GM18519 (cell line): Measurements from ENCODE around the gene TGM6.
"Not testable (repeated sequence)": the region's sequence is repeated elsewhere in the genome, so short reads cannot be mapped to it uniquely, and the experiment has no call there.

Experiments used
- ATAC-seq: cut with Tn5 transposase; IDR thresholded peaks from one replicate; pipeline ENCODE4 v1.9.1; 2021; ENCODE audit warnings: mild to moderate bottlenecking, moderate library complexity; ENCODE audit not compliant: unreplicated experiment, low FRiP score

TGM6 gene

DNA sequence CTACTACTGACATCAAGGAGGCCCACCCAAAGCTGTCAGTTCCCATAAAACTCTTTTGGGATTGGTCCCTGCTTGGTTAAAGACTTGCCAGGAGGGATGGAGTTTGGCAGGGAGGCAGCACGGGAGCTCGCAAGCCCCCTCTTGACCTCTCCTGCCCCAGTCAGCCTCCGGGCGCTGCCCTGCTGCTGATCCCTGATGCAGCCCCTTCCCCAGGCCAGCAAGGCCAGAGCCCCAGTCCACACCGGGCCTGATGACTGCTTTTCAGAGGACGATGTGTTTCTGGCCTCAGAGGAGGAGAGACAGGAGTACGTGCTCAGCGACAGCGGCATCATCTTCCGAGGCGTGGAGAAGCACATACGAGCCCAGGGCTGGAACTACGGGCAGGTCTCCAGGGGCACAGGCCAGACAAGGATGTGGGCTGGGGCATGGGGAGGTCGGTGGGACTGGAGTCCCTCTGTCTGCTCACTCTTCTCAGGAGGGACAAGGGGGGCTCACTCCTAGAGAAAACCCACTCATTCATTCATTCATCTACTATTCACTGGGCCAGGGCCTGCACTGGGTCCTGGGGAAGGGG, 15.6 kb downstream of the TGM6 start:
- ATAC-seq = no peak

DNA sequence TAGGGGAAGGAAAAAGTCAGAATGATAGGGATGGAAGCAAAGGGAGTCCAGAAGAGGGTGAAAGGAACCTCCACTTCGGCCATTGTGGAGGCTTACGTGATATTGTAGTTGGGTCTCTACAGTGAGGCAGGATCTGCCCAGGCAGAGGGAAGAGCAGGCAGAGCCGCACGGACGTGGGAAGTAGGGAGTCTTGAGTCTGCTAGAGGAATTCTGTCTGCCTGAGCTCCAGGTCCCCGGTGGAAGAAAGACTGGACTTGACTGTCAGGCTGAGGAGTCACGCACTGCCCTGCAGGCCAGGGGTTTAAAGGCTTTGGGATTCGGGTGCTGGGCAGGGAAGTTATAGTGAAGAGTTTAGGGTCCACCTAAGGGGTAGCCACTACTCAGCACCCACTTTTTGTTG, 16.4 kb downstream of the TGM6 start:
- ATAC-seq = no peak

DNA sequence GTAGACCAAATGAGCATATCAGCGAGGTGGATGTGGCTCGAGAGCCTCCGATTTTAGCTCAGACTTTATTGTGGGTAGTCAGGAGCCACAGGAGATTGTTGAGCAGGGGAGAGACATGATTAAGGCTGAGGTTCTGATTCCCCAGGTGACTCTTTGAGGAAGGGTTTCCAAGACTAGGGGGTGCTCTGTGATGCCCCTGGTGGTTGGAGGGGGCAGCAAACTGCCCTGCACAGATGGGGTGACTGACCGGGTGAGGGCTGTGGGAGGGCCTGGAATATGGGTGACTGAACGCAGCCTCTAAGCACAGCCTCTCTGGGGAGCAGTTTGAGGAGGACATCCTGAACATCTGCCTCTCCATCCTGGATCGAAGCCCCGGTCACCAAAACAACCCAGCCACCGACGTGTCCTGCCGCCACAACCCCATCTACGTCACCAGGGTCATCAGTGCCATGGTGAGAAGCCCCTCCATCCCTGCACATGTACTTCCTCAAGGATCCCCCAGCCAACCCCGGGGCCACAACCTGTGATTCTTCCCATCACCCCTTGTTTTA, 17.0 kb downstream of the TGM6 start:
- ATAC-seq = no peak

DNA sequence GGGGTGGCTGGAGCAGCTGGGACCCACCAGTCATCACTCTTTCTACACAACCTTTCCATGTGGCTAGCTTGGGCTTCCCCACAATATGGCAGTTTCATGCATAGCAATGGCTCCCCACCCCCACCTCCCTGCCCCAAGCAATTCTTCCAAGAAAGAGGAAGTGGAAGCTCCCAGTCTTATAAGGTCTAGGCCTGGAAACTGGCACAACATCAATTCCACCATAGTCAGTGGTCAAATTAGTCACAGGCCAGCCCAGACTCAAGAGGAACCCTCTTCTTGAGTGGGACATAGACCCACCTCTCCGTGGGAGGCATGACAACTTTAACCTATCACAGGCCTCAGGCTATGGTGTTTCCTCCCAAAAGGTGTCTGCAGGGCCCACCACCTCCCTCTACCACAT, 17.7 kb downstream of the TGM6 start:
- no peak for ATAC-seq

DNA sequence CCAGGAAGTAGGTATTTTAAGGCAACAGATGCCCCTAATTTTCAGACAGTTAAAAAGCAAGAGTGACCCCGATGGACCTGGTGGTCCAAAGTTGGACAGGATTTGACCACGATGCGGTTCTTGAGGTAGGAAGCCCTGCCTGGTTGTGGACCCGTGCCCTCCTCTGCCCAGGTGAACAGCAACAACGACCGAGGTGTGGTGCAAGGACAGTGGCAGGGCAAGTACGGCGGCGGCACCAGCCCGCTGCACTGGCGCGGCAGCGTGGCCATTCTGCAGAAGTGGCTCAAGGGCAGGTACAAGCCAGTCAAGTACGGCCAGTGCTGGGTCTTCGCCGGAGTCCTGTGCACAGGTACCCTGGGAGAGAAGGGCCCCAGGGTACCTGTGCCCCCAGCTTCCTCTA, 18.7 kb downstream of the TGM6 start:
- no peak for ATAC-seq

DNA sequence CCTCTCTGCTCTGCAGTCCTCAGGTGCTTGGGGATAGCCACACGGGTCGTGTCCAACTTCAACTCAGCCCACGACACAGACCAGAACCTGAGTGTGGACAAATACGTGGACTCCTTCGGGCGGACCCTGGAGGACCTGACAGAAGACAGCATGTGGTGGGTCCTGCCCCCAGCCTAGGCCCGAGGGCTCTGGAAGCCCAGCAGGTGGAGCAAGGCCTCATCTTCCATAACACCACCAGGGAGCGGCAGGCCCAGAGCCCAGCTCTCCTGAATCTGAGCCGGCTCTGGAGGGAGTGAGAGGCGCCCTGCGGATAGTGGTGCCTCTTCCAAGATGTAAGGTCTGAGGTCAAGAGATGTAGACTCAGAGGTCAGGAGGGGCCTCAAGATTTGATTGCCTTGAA, 19.6 kb downstream of the TGM6 start:
- ATAC-seq = no peak

DNA sequence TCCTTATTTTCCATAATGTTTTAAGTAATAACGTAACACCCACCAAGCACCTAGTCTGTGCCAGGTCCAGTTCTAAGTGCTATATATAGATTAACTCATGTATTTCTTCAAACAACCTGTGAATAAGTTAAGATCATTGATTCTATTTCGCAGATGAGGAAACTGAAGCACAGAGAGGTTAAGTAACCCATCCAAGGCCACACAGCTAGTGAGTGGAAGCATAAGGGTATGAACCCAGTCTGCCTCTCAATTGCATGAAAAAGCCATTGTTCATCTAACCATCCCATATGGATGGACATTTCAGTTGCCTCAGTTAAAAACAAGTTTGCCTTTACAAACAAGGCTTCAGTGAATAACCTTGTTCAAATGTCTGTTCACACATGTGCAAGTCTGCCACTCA, 20.8 kb downstream of the TGM6 start:
- no peak for ATAC-seq

DNA sequence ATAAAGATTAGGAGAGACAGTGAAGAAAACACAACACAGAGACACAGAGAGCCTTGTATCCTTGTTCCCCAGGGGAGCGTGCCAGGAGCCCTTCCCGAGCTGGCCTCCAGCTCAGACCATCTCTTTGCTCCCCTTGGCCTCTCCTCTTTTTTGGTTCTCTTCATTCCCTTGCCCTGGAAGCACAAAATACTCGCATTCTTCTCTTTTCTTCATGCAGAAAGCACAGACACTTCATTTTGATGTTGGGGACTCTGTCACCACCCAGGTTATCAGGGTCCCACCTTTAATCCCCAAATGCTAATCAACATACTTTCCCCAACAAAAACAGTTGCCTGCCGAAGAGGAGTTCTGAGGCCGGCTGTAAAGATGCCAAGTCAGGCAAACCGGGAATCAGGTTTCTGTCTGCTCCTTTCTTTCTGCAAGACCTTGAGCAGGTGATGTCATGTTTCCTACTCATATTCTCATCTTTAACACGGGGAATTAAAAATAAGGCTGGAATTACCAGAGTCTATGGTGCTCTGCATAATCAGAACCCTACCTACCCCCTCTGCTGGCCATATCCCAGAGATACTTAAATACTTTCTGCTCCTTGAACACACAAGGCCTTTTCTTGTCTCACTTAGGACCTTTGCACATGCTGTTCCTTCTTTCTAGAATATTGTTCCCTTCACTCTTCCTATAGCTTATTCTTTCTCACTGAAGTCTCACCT, 21.7 kb downstream of the TGM6 start:
- no peak for ATAC-seq

DNA sequence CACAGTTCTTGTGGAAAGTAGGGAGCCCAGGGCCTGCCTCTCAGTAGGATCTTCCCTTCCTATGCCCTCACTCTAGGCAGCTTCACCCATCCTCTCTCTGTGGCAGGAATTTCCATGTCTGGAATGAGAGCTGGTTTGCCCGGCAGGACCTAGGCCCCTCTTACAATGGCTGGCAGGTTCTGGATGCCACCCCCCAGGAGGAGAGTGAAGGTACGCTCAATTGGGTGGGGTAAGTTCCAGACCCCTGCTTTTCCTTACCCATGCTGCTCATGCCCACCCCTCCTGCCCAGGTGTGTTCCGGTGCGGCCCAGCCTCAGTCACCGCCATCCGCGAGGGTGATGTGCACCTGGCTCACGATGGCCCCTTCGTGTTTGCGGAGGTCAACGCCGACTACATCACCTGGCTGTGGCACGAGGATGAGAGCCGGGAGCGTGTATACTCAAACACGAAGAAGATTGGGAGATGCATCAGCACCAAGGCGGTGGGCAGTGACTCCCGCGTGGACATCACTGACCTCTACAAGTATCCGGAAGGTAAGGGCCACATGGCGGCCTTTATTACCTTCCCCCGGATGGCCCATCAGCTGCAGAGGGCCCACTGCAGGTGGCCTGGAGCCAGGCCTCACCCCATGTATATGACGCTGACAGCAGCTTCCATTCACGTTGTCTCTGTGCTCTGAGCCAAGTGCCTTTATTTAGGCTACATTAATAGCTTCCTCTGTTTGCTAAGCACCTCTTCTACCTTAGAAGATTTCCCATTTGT, 22.8 kb downstream of the TGM6 start:
- ATAC-seq = no peak

DNA sequence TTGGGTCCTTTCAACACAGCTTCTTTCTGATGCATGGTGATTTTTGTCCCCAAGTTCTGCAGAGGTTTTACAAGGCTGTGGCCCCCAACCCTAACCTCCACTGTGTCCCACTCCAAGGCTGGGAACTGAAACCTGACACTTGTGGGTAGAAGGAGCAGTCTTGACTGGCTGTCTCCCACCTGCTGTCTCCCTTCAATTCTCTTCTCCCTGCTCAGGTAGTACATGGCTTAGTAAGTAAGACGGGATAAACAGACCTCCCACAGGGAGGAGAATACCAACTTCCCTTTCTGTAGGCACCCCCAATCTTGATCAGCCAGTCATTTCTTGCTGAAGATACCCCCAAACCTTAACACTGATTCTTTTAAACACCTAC, 25.0 kb downstream of the TGM6 start:
- no peak for ATAC-seq

DNA sequence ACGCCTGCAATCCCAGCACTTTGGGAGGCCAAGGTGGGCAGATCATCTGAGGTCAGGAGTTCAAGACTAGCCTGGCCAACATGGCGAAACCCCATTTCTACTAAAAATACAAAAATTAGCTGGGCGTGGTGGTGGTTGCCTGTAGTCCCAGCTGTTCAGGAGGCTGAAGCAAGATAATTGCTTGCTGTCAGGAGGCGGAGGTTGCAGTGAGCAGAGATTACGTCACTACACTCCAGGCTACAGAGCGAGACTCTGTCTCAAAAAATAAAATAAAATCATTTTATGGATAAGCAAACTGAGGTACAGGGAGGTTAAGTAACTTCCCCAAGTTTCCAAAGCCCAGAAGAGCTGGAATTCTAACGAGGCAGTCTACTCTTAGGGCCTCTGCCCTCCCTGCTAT, 26.7 kb downstream of the TGM6 start:
- not testable (repeated sequence) for ATAC-seq

DNA sequence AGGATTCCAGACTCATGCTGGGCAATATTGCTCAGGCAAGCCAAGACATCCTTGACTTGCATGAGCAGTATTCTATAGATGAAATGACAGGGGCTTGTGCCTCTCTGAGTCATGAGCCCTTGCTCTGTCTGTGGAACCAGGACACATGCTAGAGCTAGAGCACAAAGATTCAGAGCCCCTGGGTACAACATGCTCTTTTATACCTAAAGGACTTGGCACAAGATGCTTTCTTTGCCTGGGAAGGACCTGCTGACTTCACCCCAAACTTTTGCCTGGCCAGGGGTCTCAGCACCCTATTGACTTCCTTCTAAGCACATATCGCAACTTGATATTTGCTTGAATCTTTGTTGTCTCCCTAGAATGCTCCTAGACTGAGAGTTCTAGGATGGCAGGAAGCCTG, 27.4 kb downstream of the TGM6 start:
- ATAC-seq = no peak

DNA sequence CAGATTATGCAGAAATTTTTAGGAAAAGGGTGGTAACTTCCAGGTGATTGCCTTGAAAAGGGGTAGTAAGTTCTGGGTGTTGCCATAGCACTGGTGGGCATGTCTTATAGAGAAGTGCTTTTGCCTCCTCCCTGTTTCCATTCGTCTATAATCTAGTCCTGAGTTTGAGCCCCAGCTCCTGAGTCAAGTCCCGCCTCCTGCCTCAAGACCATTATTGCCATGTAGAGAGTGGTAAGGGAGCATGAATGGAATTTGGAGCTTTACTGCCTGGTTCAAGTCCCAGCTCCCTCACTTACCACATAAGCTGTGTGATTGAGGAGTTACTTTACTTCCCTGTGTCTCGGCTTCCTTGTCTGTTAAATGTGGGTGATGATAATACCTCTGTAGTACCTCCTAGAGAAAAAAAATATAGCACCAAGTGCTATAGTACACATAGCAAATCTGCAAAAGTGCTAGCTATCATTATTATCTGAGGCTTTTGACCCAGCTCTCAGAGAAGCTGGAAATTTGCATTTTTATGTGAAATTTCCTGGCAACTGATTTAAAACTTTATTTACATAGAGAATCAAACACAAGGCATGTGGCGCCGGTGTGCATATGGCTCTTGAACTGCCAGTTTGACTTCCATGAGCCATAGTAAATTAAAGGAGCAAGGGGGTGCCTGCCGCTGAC, 36.0 kb downstream of the TGM6 start:
- ATAC-seq = no peak

DNA sequence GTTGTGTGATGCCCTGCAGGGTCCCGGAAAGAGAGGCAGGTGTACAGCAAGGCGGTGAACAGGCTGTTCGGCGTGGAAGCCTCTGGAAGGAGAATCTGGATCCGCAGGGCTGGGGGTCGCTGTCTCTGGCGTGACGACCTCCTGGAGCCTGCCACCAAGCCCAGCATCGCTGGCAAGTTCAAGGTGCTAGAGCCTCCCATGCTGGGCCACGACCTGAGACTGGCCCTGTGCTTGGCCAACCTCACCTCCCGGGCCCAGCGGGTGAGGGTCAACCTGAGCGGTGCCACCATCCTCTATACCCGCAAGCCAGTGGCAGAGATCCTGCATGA, 36.5 kb downstream of the TGM6 start:
- ATAC-seq = no peak

DNA sequence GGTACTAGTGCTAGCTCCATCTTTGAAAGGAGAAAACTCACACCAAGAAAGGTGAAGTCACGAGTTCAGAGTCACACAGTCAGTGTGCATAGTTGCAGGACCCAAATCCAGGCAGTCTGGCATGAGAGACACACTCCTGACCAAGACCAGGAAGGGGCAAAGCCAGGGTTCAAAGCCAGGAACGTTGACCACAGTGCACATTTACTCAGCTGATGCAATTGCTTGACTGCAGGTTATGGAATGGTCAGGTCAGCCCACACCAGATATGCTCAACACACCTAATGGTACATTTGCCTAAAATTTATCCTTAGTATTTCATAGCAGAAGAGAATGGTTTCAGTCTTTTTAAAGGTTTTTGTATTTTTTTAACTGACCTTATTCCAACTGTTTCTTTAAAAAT, 37.7 kb downstream of the TGM6 start:
- ATAC-seq = no peak

DNA sequence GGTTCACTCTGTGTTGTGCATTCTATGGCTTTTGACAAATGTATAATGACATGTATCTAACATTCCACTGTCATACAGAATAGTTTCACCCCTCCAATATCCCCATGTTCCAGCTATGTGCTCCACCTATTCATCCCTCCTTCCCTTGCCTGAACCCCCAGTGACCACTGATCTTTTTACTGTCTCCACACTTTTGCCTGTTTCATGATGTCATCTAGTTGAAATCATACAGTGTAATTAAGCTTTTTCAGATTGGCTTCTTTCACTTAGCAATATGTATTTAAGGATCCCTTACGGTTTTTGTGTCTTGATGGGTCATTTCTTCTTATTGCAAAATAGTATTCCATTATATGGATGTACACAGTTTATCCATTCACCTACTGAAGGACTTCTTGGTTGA, 39.8 kb downstream of the TGM6 start:
- ATAC-seq = no peak

DNA sequence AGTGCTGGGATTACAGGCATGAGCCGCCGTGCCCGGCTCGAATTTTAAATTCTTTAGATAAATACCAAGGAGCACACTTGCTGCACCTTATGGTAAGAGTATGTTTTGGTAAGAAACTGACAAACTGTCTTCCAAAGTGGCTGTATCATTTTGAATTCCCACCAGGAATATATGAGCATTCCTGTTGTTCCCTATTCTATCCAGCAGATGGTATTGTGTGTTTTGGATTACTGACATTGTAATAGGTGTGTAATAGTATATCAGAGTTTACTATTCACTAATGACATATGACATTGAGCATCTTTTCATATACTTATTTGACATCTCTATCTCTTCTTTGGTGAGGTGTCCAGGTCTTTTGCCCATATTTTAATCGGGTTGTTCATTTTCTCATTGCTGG, 40.5 kb downstream of the TGM6 start:
- ATAC-seq = no peak

DNA sequence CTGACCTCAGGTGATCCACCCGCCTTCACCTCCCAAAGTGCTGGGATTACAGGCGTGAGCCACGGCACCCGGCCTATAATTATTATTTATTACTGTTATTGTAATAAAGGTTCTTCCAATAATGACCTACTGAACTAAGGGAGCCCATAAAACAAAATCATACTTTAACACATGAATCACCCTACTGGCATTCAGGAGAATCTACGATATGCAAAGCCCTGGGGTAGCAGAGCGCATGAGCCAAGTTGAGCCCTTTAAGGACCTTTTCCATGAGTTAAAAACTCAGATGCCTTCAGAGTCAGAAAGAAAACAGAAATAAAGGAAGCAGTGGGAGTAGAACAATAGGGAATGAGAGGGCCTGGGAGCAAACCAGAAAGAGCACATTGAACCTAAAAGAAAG, 48.4 kb downstream of the TGM6 start:
- ATAC-seq = no peak

DNA sequence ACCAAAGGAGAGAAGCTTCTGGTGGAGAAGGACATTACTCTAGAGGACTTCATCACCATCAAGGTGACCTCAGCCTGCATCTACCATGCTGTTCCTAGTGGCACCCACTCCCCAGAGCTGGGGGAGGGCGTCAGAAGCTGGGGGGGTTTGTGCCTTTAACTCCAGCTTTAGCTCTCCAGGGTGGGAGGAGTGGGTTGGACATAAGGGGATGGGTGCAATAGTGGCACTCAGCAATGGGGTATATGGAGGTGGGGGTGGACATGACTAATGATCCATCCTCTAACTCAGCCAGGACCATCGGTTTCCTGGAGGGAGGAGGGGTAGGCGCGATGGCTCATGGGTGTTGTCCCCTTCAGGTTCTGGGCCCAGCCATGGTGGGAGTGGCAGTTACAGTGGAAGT, 49.8 kb downstream of the TGM6 start:
- ATAC-seq = no peak

DNA sequence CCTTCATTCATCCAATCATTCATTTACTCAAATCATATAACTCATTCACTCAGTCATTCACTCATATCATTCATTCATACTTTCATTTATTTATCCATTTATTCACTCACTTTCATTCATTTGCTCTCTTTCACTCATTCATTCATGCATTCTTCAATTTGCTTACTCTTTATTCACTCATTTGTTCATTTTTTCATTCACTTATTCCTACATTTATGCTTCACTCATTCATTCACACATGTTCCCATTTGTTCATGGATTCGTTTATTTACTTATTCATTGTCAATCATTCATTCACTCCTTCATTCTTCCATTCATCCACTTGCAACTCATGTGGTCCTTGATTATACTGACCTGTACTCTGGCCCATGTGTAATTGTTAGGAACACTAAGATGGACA, 50.5 kb downstream of the TGM6 start:
- ATAC-seq = no peak

DNA sequence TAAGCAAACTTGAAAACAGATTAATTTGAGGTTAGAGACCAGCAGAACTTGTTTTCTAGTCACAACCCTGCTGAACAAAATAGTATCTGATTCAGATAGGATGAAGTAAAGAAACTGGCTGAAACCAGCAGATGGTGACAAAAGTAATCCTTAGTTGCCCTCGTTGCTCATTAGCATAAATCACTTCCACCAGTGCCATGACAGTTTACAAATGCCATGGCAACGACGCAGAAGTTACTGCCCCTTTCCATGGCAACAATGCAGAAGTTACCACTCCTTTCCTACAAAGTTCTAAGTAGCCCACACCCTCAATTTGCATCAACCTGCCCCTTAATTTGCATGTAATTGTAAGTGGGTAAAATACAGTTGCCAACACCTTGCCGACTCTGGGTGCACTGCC, 66.1 kb downstream of the TGM6 start:
- no peak for ATAC-seq
